ENCODE data around the gene C9orf50. TPM values are rescaled to one million over a fixed set of nuclear protein-coding genes. Genes with fewer than 3 reads are reported as not detected.

Gene C9orf50
- total RNA-seq, 1 experiment from 2014 or later, result not detected

- ChIA-PET CTCF (interaction anchor here (0.8 kb wide), 1 partner anchor 10 kb away, joined by 6 read pairs; no protein-coding TSS in a partner anchor), POLR2A (no interaction called here)
- ATAC-seq (no peak), DNase-seq (ENCODE audit: low read depth, low spot score) (no peak)
- in situ Hi-C loops (cut with HindIII; ENCODE audit: low pct_unique_long_range_greater_than_20kb, low sequenced_read_pairs) (no loop called here), intact Hi-C loops (cut with micrococcal nuclease; ENCODE audit: unreplicated experiment) (loop anchor here (10.0 kb wide), 1 partner anchor 479 kb away; no protein-coding TSS in a partner anchor)
- BruUV-seq (replicated peaks), result no TSS peak
- TF ChIP-seq POLR2AphosphoS5 (IDR thresholded peaks at IDR 0.05; ENCODE audit: low read depth, low read length) (no peak), TCF7L2 (IDR thresholded peaks at IDR 0.05; ENCODE audit: low read depth, low read length) (no peak), SIN3A (IDR thresholded peaks at IDR 0.05; ENCODE audit: borderline replicate concordance, insufficient read depth, low read depth, low read length) (no peak)
- TF ChIP-seq, protein P1, sequence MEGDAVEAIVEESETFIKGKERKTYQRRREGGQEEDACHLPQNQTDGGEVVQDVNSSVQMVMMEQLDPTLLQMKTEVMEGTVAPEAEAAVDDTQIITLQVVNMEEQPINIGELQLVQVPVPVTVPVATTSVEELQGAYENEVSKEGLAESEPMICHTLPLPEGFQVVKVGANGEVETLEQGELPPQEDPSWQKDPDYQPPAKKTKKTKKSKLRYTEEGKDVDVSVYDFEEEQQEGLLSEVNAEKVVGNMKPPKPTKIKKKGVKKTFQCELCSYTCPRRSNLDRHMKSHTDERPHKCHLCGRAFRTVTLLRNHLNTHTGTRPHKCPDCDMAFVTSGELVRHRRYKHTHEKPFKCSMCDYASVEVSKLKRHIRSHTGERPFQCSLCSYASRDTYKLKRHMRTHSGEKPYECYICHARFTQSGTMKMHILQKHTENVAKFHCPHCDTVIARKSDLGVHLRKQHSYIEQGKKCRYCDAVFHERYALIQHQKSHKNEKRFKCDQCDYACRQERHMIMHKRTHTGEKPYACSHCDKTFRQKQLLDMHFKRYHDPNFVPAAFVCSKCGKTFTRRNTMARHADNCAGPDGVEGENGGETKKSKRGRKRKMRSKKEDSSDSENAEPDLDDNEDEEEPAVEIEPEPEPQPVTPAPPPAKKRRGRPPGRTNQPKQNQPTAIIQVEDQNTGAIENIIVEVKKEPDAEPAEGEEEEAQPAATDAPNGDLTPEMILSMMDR (IDR thresholded peaks at IDR 0.05), result no peak
- TF ChIP-seq, protein P2, sequence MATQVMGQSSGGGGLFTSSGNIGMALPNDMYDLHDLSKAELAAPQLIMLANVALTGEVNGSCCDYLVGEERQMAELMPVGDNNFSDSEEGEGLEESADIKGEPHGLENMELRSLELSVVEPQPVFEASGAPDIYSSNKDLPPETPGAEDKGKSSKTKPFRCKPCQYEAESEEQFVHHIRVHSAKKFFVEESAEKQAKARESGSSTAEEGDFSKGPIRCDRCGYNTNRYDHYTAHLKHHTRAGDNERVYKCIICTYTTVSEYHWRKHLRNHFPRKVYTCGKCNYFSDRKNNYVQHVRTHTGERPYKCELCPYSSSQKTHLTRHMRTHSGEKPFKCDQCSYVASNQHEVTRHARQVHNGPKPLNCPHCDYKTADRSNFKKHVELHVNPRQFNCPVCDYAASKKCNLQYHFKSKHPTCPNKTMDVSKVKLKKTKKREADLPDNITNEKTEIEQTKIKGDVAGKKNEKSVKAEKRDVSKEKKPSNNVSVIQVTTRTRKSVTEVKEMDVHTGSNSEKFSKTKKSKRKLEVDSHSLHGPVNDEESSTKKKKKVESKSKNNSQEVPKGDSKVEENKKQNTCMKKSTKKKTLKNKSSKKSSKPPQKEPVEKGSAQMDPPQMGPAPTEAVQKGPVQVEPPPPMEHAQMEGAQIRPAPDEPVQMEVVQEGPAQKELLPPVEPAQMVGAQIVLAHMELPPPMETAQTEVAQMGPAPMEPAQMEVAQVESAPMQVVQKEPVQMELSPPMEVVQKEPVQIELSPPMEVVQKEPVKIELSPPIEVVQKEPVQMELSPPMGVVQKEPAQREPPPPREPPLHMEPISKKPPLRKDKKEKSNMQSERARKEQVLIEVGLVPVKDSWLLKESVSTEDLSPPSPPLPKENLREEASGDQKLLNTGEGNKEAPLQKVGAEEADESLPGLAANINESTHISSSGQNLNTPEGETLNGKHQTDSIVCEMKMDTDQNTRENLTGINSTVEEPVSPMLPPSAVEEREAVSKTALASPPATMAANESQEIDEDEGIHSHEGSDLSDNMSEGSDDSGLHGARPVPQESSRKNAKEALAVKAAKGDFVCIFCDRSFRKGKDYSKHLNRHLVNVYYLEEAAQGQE (IDR thresholded peaks at IDR 0.05; ENCODE audit: insufficient read depth in 1 of 2, low read depth in 2 of 2, low read length in 1 of 2), result no peak
- Histone ChIP-seq H3K4me3 (ENCODE audit: low read depth in 2 of 2, low read length in 2 of 2) (no peak overlapping the region), H3K36me3 (ENCODE audit: control insufficient read depth, insufficient read depth, low read length) (no peaks in the 10 kb centered on the region), H3K27ac (ENCODE audit: low read length) (no peak overlapping the region), H3K4me1 (ENCODE audit: control insufficient read depth, insufficient read depth, low read length) (peaks cover 13% of the 10 kb centered on the region), H3K27me3 (ENCODE audit: control insufficient read depth, insufficient read depth, low read length) (no peaks in the 10 kb centered on the region), H3K9me3 (ENCODE audit: control insufficient read depth, insufficient read depth, low read depth, low read length) (no peaks in the 10 kb centered on the region)
Measured at GRCh38 chr9:129613520-129614175, 7.3 kb downstream of the C9orf50 start.

- CTCF ChIA-PET, result no interaction called here
Measured at GRCh38 chr9:129612815-129613519, 7.9 kb downstream of the C9orf50 start.

More at GRCh38 chr9:129612815-129613519, 7.9 kb downstream of the C9orf50 start:
- no peak for DNase-seq (ENCODE audit: low read depth, low spot score)
- Histone ChIP-seq H3K4me3 (ENCODE audit: low read depth in 2 of 2, low read length in 2 of 2) (no peak overlapping the region), H3K27ac (ENCODE audit: low read length) (no peak overlapping the region), H3K4me1 (ENCODE audit: control insufficient read depth, insufficient read depth, low read length) (peaks cover 18% of the 10 kb centered on the region), H3K36me3 (ENCODE audit: control insufficient read depth, insufficient read depth, low read length) (no peaks in the 10 kb centered on the region), H3K27me3 (ENCODE audit: control insufficient read depth, insufficient read depth, low read length) (no peaks in the 10 kb centered on the region), H3K9me3 (ENCODE audit: control insufficient read depth, insufficient read depth, low read depth, low read length) (no peaks in the 10 kb centered on the region)
- ATAC-seq, result no peak
- BruUV-seq (replicated peaks), result no TSS peak
- intact Hi-C loops (cut with micrococcal nuclease; ENCODE audit: unreplicated experiment) (loop anchor here (10.0 kb wide), 1 partner anchor 478 kb away; no protein-coding TSS in a partner anchor), in situ Hi-C loops (cut with HindIII; ENCODE audit: low pct_unique_long_range_greater_than_20kb, low sequenced_read_pairs) (no loop called here)
- TF ChIP-seq POLR2AphosphoS5 (IDR thresholded peaks at IDR 0.05; ENCODE audit: low read depth, low read length), result no peak
- TF ChIP-seq, protein P1 (IDR thresholded peaks at IDR 0.05), result no peak
- TF ChIP-seq SIN3A (IDR thresholded peaks at IDR 0.05; ENCODE audit: borderline replicate concordance, insufficient read depth, low read depth, low read length), result no peak
- no peak for TF ChIP-seq TCF7L2 (IDR thresholded peaks at IDR 0.05; ENCODE audit: low read depth, low read length)
- TF ChIP-seq, protein P2 (IDR thresholded peaks at IDR 0.05; ENCODE audit: insufficient read depth in 1 of 2, low read depth in 2 of 2, low read length in 1 of 2), result no peak
- POLR2A ChIA-PET, result no interaction called here

All from Panc1 (cell line).